ENCODE measurements around the gene MEMO1.

The MEMO1 gene

GRCh38 chr2:31832363-31832762 is 178.4 kb downstream of the MEMO1 start:
- DNase-seq (ENCODE audit: low read depth), result no peak
- no peak for TF ChIP-seq CTCF (conservative IDR thresholded peaks at IDR 0.05; ENCODE audit: low read depth, low read length)
- no peak overlapping the region for H3K4me3 ChIP-seq (ENCODE audit: low read length)

- no peak for DNase-seq (ENCODE audit: low read depth)
- TF ChIP-seq CTCF (conservative IDR thresholded peaks at IDR 0.05; ENCODE audit: low read depth, low read length), result no peak
- no peak overlapping the region for H3K4me3 ChIP-seq (ENCODE audit: low read length)
These were observed 179.2 kb downstream of the MEMO1 start for GRCh38 chr2:31831585-31831984.

- DNase-seq (ENCODE audit: low read depth), result no peak
- no peak overlapping the region for H3K4me3 ChIP-seq (ENCODE audit: low read length)
- no peak for TF ChIP-seq CTCF (conservative IDR thresholded peaks at IDR 0.05; ENCODE audit: low read depth, low read length)
These were observed 181.9 kb downstream of the MEMO1 start for GRCh38 chr2:31828891-31829290.

GRCh38 chr2:31823558-31823957 is 187.2 kb downstream of the MEMO1 start:
- DNase-seq (ENCODE audit: low read depth), result no peak
- H3K4me3 ChIP-seq (ENCODE audit: low read length), result no peak overlapping the region
- no peak for TF ChIP-seq CTCF (conservative IDR thresholded peaks at IDR 0.05; ENCODE audit: low read depth, low read length)

GRCh38 chr2:31822587-31822986 is 188.2 kb downstream of the MEMO1 start:
- H3K4me3 ChIP-seq (ENCODE audit: low read length), result no peak overlapping the region
- no peak for DNase-seq (ENCODE audit: low read depth)
- no peak for TF ChIP-seq CTCF (conservative IDR thresholded peaks at IDR 0.05; ENCODE audit: low read depth, low read length)

All from retinal pigment epithelial cell (primary cell).